SK-N-SH treated with all-trans-retinoic acid at 6 μM for 48 hours (cell line): Measurements from ENCODE around the gene NPLOC4.

ENCODE experiments used
- ATAC-seq: fragments of 200-7000 bp; cut with Tn5 transposase; 3 replicates; pipeline ENCODE4 v1.9.1; 2020; ENCODE audit warnings: mild to moderate bottlenecking, moderate library complexity
- BACH2 ChIP-seq: fragments of 250-450 bp; sonication (Bioruptor Pico); IDR thresholded peaks from 2 replicates; pipeline ENCODE4 v1.9.0; 2021; ENCODE audit warnings: mild to moderate bottlenecking, borderline replicate concordance
- CREB5 ChIP-seq: fragments of 250-450 bp; sonication (Bioruptor Pico); IDR thresholded peaks from 2 replicates; pipeline ENCODE4 v1.5.1; 2020; ENCODE audit warnings: low read depth, mild to moderate bottlenecking, moderate library complexity
- CSDC2 ChIP-seq: fragments of 250-450 bp; sonication (Bioruptor Pico); IDR thresholded peaks from 2 replicates; pipeline ENCODE4 v1.5.0; 2020; ENCODE audit warnings: mild to moderate bottlenecking, moderate library complexity
- CSRNP3 ChIP-seq: fragments of 250-450 bp; sonication (Bioruptor Pico); IDR thresholded peaks from 2 replicates; pipeline ENCODE4 v1.5.1; 2021; ENCODE audit warnings: mild to moderate bottlenecking, moderate library complexity
- GLIS3 ChIP-seq: fragments of 250-450 bp; sonication (Bioruptor Pico); IDR thresholded peaks from 2 replicates; pipeline ENCODE4 v1.5.0; 2020; ENCODE audit warnings: mild to moderate bottlenecking, moderate library complexity
- ISL1 ChIP-seq: fragments of 250-450 bp; sonication (Bioruptor Pico); IDR thresholded peaks from 2 replicates; pipeline ENCODE4 v2.1.2; 2022; ENCODE audit warnings: mild to moderate bottlenecking, moderate library complexity
- OSR1 ChIP-seq: fragments of 250-450 bp; sonication (Bioruptor Pico); IDR thresholded peaks from 2 replicates; pipeline ENCODE4 v1.8.0; 2022; ENCODE audit warnings: moderate library complexity, mild to moderate bottlenecking, inconsistent platforms
- PATZ1 ChIP-seq: fragments of 250-450 bp; sonication (Bioruptor Pico); IDR thresholded peaks from 2 replicates; pipeline ENCODE4 v1.8.0; 2020; ENCODE audit warnings: mild to moderate bottlenecking, moderate library complexity, borderline replicate concordance
- POU6F1 ChIP-seq: fragments of 250-450 bp; sonication (Bioruptor Pico); IDR thresholded peaks from 2 replicates; pipeline ENCODE4 v1.8.0; 2021; ENCODE audit warnings: low read depth, mild to moderate bottlenecking, moderate library complexity, borderline replicate concordance
- PPARA ChIP-seq: fragments of 250-450 bp; sonication (Bioruptor Pico); IDR thresholded peaks from 2 replicates; pipeline ENCODE4 v1.5.0; 2020; ENCODE audit warnings: mild to moderate bottlenecking, borderline replicate concordance
- RARB ChIP-seq: fragments of 250-450 bp; sonication (Bioruptor Pico); IDR thresholded peaks from 2 replicates; pipeline ENCODE4 v1.8.0; 2021; ENCODE audit warnings: mild to moderate bottlenecking, moderate library complexity
- SNAI2 ChIP-seq: fragments of 250-450 bp; sonication (Bioruptor Pico); IDR thresholded peaks from 2 replicates; pipeline ENCODE4 v1.5.0; 2020; ENCODE audit warnings: mild to moderate bottlenecking, moderate library complexity
- TCF4 ChIP-seq: fragments of 250-450 bp; sonication (Bioruptor Pico); IDR thresholded peaks from 2 replicates; pipeline ENCODE4 v1.8.0; 2021; ENCODE audit warnings: mild to moderate bottlenecking, moderate library complexity, borderline replicate concordance
- TOX ChIP-seq: fragments of 250-450 bp; sonication (Bioruptor Pico); IDR thresholded peaks from 2 replicates; pipeline ENCODE4 v1.8.0; 2021; ENCODE audit warnings: mild to moderate bottlenecking, moderate library complexity, borderline replicate concordance
- TSHZ2 ChIP-seq: fragments of 250-450 bp; sonication (Bioruptor Pico); IDR thresholded peaks from 2 replicates; pipeline ENCODE4 v1.5.0; 2020; ENCODE audit warnings: mild to moderate bottlenecking, moderate library complexity
- ZC3H10 ChIP-seq: fragments of 250-450 bp; sonication (Bioruptor Pico); IDR thresholded peaks from 2 replicates; pipeline ENCODE4 v1.5.1; 2021; ENCODE audit warnings: mild to moderate bottlenecking, moderate library complexity
- ZFP3 ChIP-seq: fragments of 250-450 bp; sonication (Bioruptor Pico); IDR thresholded peaks from 2 replicates; pipeline ENCODE4 v1.5.0; 2020; ENCODE audit warnings: mild to moderate bottlenecking, moderate library complexity
- ZFP30 ChIP-seq: fragments of 450-650 bp; formaldehyde crosslinking; IDR thresholded peaks from 2 replicates; pipeline ENCODE4 v1.5.0; 2022; ENCODE audit warnings: mild to moderate bottlenecking, moderate library complexity
- ZNF565 ChIP-seq: fragments of 450-650 bp; formaldehyde crosslinking; conservative IDR thresholded peaks from 2 replicates; pipeline ENCODE4 v1.5.0; 2020; ENCODE audit warnings: low read depth, mild to moderate bottlenecking, moderate library complexity
- ZNF70 ChIP-seq: fragments of 450-650 bp; formaldehyde crosslinking; IDR thresholded peaks from 2 replicates; pipeline ENCODE4 v1.5.0; 2020; ENCODE audit warnings: mild to moderate bottlenecking, moderate library complexity
- ZNF8 ChIP-seq: fragments of 450-650 bp; formaldehyde crosslinking; IDR thresholded peaks from 2 replicates; pipeline ENCODE4 v1.5.0; 2020; ENCODE audit warnings: mild to moderate bottlenecking, moderate library complexity

The NPLOC4 gene

GRCh38 chr17:81557276-81558114, 79.4 kb downstream of the NPLOC4 start:
- ATAC-seq: no peak
- TF ChIP-seq ZNF8 (CRISPR knock-in tag): no peak
- TF ChIP-seq CSDC2 (CRISPR knock-in tag): no peak

- ATAC-seq: no peak
- no peak for TF ChIP-seq ZFP3 (CRISPR knock-in tag)
- TF ChIP-seq ZNF70 (CRISPR knock-in tag): no peak
- TF ChIP-seq POU6F1: no peak
These were observed 80.0 kb downstream of the NPLOC4 start for GRCh38 chr17:81556863-81557262.

GRCh38 chr17:81556175-81556691, 80.7 kb downstream of the NPLOC4 start:
- no peak for ATAC-seq
- TF ChIP-seq TCF4: no peak
- TF ChIP-seq CREB5: no peak
- TF ChIP-seq TSHZ2 (CRISPR knock-in tag): no peak
- TF ChIP-seq PATZ1 (CRISPR knock-in tag): no peak
- no peak for TF ChIP-seq ZFP30 (CRISPR knock-in tag)
- TF ChIP-seq OSR1 (CRISPR knock-in tag): no peak
- TF ChIP-seq ZNF8 (CRISPR knock-in tag): no peak
- TF ChIP-seq BACH2 (CRISPR knock-in tag): no peak
- no peak for TF ChIP-seq ZNF565 (CRISPR knock-in tag)
- TF ChIP-seq PPARA: no peak
- TF ChIP-seq GLIS3 (CRISPR knock-in tag): no peak
- no peak for TF ChIP-seq ZC3H10 (CRISPR knock-in tag)
- TF ChIP-seq SNAI2: no peak
- no peak for TF ChIP-seq CSDC2 (CRISPR knock-in tag)
- no peak for TF ChIP-seq CSRNP3 (CRISPR knock-in tag)
- no peak for TF ChIP-seq ISL1 (CRISPR knock-in tag)
- TF ChIP-seq RARB (CRISPR knock-in tag): no peak
- no peak for TF ChIP-seq TOX (CRISPR knock-in tag)
- no peak for TF ChIP-seq ZNF70 (CRISPR knock-in tag)
